Mesendoderm (in vitro differentiated cells): ENCODE results near the gene ICAM5.
A peak's percentile ranks its signal among the peaks of the same experiment; 100 is the strongest.

ENCODE experiments used
- DNase-seq: peaks from one replicate; pipeline ENCODE4 v3.0.0; 2013
- H2AK5ac ChIP-seq: 2 replicates; pipeline ENCODE4 v1.6.1; 2013; ENCODE audit warnings: low read length, inconsistent platforms
- H2BK120ac ChIP-seq: 2 replicates; pipeline ENCODE4 v1.6.1; 2013; ENCODE audit warnings: low read depth, mild to moderate bottlenecking, low read length, moderate library complexity, mixed read lengths
- H2BK15ac ChIP-seq: replicated peaks from 2 replicates; pipeline ENCODE4 v1.6.1; 2013; ENCODE audit warnings: low read depth, mild to moderate bottlenecking, moderate library complexity
- H2BK5ac ChIP-seq: 2 replicates; pipeline ENCODE4 v1.6.1; 2013; ENCODE audit warnings: low read length, inconsistent platforms
- H3K18ac ChIP-seq: 2 replicates; pipeline ENCODE4 v1.6.1; 2013; ENCODE audit warnings: mild to moderate bottlenecking, low read length, mixed read lengths
- H3K23ac ChIP-seq: one replicate; pipeline ENCODE4 v1.6.1; 2013; ENCODE audit warnings: low read length
- H3K27ac ChIP-seq: 2 replicates; pipeline ENCODE4 v1.5.1; 2013; ENCODE audit warnings: low read depth, mild to moderate bottlenecking, inconsistent platforms, low read length, moderate library complexity
- H3K27me3 ChIP-seq: 2 replicates; pipeline ENCODE4 v1.6.1; 2013; ENCODE audit warnings: low read length, control low read depth, mild to moderate bottlenecking, inconsistent platforms; ENCODE audit not compliant: insufficient read depth, poor library complexity
- H3K36me3 ChIP-seq: 2 replicates; pipeline ENCODE4 v1.6.1; 2013; ENCODE audit warnings: low read length, inconsistent platforms; ENCODE audit not compliant: control insufficient read depth, insufficient read depth
- H3K4ac ChIP-seq: one replicate; pipeline ENCODE4 v1.6.1; 2013; ENCODE audit warnings: low read depth, mild to moderate bottlenecking, low read length, moderate library complexity
- H3K4me1 ChIP-seq: 2 replicates; pipeline ENCODE4 v1.6.1; 2013; ENCODE audit warnings: low read depth, low read length, inconsistent platforms; ENCODE audit not compliant: control insufficient read depth
- H3K4me2 ChIP-seq: 2 replicates; pipeline ENCODE4 v1.6.1; 2013; ENCODE audit warnings: low read length
- H3K4me3 ChIP-seq: 2 replicates; pipeline ENCODE4 v1.5.1; 2013; ENCODE audit warnings: mild to moderate bottlenecking, low read length
- H3K56ac ChIP-seq: one replicate; pipeline ENCODE4 v1.6.1; 2013; ENCODE audit warnings: low read length
- H3K79me1 ChIP-seq: 2 replicates; pipeline ENCODE4 v1.6.1; 2013; ENCODE audit warnings: low read length, inconsistent platforms
- H3K79me2 ChIP-seq: 2 replicates; pipeline ENCODE4 v1.6.1; 2013; ENCODE audit warnings: mild to moderate bottlenecking, low read length; ENCODE audit not compliant: control insufficient read depth, insufficient read depth
- H3K9ac ChIP-seq: 2 replicates; pipeline ENCODE4 v1.6.1; 2013; ENCODE audit warnings: low read length, inconsistent platforms
- H4K5ac ChIP-seq: one replicate; pipeline ENCODE4 v1.6.1; 2013; ENCODE audit warnings: low read length
- H4K8ac ChIP-seq: one replicate; pipeline ENCODE4 v1.6.1; 2013; ENCODE audit warnings: low read depth, mild to moderate bottlenecking, control low read depth, low read length, moderate library complexity
- WGBS: extraction: QIAGEN DNeasy Blood & Tissue Kit; methylation state at CpG from one replicate; pipeline ENCODE4 v1.1.7; 2013; ENCODE audit warnings: low lambda C conversion rate, missing lambda C conversion rate; ENCODE audit not compliant: insufficient coverage; ENCODE audit errors: extremely low coverage; 5-methylcytosine and 5-hydroxymethylcytosine counted together

The ICAM5 gene

GRCh38 chr19:10295305-10295846 lies 5.6 kb downstream of the ICAM5 start:
- Histone ChIP-seq H3K27me3 (peaks cover 39% of the 10 kb centered on the region), H3K18ac (no peak overlapping the region), H3K27ac (no peak overlapping the region), H3K4me3 (no peak overlapping the region), H3K4me2 (peak overlapping the region; percentile 68), H3K79me1 (no peaks in the 10 kb centered on the region), H3K9ac (no peak overlapping the region), H3K79me2 (no peaks in the 10 kb centered on the region), H2BK15ac (no peak overlapping the region), H3K23ac (no peak overlapping the region), H3K36me3 (no peaks in the 10 kb centered on the region), H2BK5ac (no peak overlapping the region), H4K8ac (no peak overlapping the region), H2AK5ac (no peak overlapping the region), H3K4ac (no peak overlapping the region), H2BK120ac (no peak overlapping the region), H4K5ac (no peak overlapping the region), H3K4me1 (peaks cover 3% of the 10 kb centered on the region), H3K56ac (peak overlapping the region; percentile 34)
- no CpG with 5 or more reads among the region's 48 CpGs for WGBS
- peak; percentile 40 for DNase-seq

- no peak overlapping the region for H3K4ac ChIP-seq
- H4K8ac ChIP-seq, result no peak overlapping the region
- DNase-seq, result peak; percentile 37
- H3K23ac ChIP-seq, result no peak overlapping the region
- H2BK5ac ChIP-seq, result no peak overlapping the region
- H3K4me1 ChIP-seq, result no peaks in the 10 kb centered on the region
- no peak overlapping the region for H3K18ac ChIP-seq
- H2BK120ac ChIP-seq, result no peak overlapping the region
- no peak overlapping the region for H2AK5ac ChIP-seq
- no peaks in the 10 kb centered on the region for H3K36me3 ChIP-seq
- WGBS, result no CpG with 5 or more reads among the region's 58 CpGs
- H3K27me3 ChIP-seq, result peaks cover 33% of the 10 kb centered on the region
- H3K79me2 ChIP-seq, result no peaks in the 10 kb centered on the region
- peak overlapping the region; percentile 3 for H3K4me3 ChIP-seq
- H3K56ac ChIP-seq, result peak overlapping the region; percentile 73
- no peak overlapping the region for H4K5ac ChIP-seq
- no peaks in the 10 kb centered on the region for H3K79me1 ChIP-seq
- peak overlapping the region; percentile 68 for H3K4me2 ChIP-seq
- peak overlapping the region; percentile 41 for H3K9ac ChIP-seq
- no peak overlapping the region for H3K27ac ChIP-seq
- no peak overlapping the region for H2BK15ac ChIP-seq
Measured at GRCh38 chr19:10295847-10296591, 6.3 kb downstream of the ICAM5 start.

- H3K79me2 ChIP-seq, result no peaks in the 10 kb centered on the region
- H2BK15ac ChIP-seq, result no peak overlapping the region
- no peak overlapping the region for H3K9ac ChIP-seq
- H3K79me1 ChIP-seq, result no peaks in the 10 kb centered on the region
- no peak overlapping the region for H2BK5ac ChIP-seq
- H2AK5ac ChIP-seq, result no peak overlapping the region
- peaks cover 10% of the 10 kb centered on the region for H3K27me3 ChIP-seq
- H3K36me3 ChIP-seq, result no peaks in the 10 kb centered on the region
- no peak overlapping the region for H3K18ac ChIP-seq
- H3K27ac ChIP-seq, result no peak overlapping the region
- H4K5ac ChIP-seq, result no peak overlapping the region
- H3K4me2 ChIP-seq, result no peak overlapping the region
- no CpG with 5 or more reads among the region's 14 CpGs for WGBS
- no peak for DNase-seq
- no peak overlapping the region for H3K56ac ChIP-seq
- no peak overlapping the region for H4K8ac ChIP-seq
- H2BK120ac ChIP-seq, result no peak overlapping the region
- H3K4me1 ChIP-seq, result no peaks in the 10 kb centered on the region
- no peak overlapping the region for H3K23ac ChIP-seq
- no peak overlapping the region for H3K4ac ChIP-seq
- H3K4me3 ChIP-seq, result no peak overlapping the region
Measured at GRCh38 chr19:10299545-10300458, 10.1 kb downstream of the ICAM5 start.

- Histone ChIP-seq H3K36me3 (no peaks in the 10 kb centered on the region), H3K56ac (no peak overlapping the region), H3K23ac (no peak overlapping the region), H3K4me3 (no peak overlapping the region), H3K27ac (no peak overlapping the region), H3K79me2 (no peaks in the 10 kb centered on the region), H2BK5ac (no peak overlapping the region), H2BK120ac (no peak overlapping the region), H4K5ac (no peak overlapping the region), H3K9ac (no peak overlapping the region), H2AK5ac (no peak overlapping the region), H2BK15ac (no peak overlapping the region), H3K79me1 (no peaks in the 10 kb centered on the region), H3K4me2 (no peak overlapping the region), H4K8ac (no peak overlapping the region), H3K4ac (no peak overlapping the region), H3K4me1 (no peaks in the 10 kb centered on the region), H3K27me3 (no peaks in the 10 kb centered on the region), H3K18ac (no peak overlapping the region)
- DNase-seq, result no peak
- WGBS, result no CpG with 5 or more reads among the region's 17 CpGs
Measured at GRCh38 chr19:10305139-10305806, 15.5 kb downstream of the ICAM5 start.

- Histone ChIP-seq H3K79me1 (no peaks in the 10 kb centered on the region), H2AK5ac (no peak overlapping the region), H3K4me3 (no peak overlapping the region), H3K27me3 (no peaks in the 10 kb centered on the region), H4K8ac (no peak overlapping the region), H3K18ac (no peak overlapping the region), H3K79me2 (no peaks in the 10 kb centered on the region), H3K23ac (no peak overlapping the region), H2BK5ac (no peak overlapping the region), H3K4me2 (no peak overlapping the region), H3K4me1 (no peaks in the 10 kb centered on the region), H2BK120ac (no peak overlapping the region), H3K4ac (no peak overlapping the region), H2BK15ac (no peak overlapping the region), H3K27ac (no peak overlapping the region), H3K56ac (no peak overlapping the region), H3K9ac (no peak overlapping the region), H3K36me3 (no peaks in the 10 kb centered on the region), H4K5ac (no peak overlapping the region)
- no CpG with 5 or more reads among the region's 5 CpGs for WGBS
- no peak for DNase-seq
Measured at GRCh38 chr19:10306327-10306726, 16.6 kb downstream of the ICAM5 start.
